GM12864 (cell line): Measurements from ENCODE around the gene TCF7.

Experiments used
- DNase-seq: peaks from one replicate; pipeline ENCODE4 v3.0.0-alpha.2; 2011; ENCODE audit warnings: low read depth
- H3K4me3 ChIP-seq: 2 replicates; pipeline ENCODE4 v1.5.1; 2011; ENCODE audit warnings: mild to moderate bottlenecking, low read depth, low read length, control low read depth
- TF ChIP-seq, protein P1 (sequence below): IDR thresholded peaks from 2 replicates; pipeline ENCODE4 v1.5.1; 2011; ENCODE audit warnings: low read depth, mild to moderate bottlenecking, moderate library complexity, low read length, control low read depth, inconsistent platforms; ENCODE audit errors: missing control alignments

Gene TCF7

DNA sequence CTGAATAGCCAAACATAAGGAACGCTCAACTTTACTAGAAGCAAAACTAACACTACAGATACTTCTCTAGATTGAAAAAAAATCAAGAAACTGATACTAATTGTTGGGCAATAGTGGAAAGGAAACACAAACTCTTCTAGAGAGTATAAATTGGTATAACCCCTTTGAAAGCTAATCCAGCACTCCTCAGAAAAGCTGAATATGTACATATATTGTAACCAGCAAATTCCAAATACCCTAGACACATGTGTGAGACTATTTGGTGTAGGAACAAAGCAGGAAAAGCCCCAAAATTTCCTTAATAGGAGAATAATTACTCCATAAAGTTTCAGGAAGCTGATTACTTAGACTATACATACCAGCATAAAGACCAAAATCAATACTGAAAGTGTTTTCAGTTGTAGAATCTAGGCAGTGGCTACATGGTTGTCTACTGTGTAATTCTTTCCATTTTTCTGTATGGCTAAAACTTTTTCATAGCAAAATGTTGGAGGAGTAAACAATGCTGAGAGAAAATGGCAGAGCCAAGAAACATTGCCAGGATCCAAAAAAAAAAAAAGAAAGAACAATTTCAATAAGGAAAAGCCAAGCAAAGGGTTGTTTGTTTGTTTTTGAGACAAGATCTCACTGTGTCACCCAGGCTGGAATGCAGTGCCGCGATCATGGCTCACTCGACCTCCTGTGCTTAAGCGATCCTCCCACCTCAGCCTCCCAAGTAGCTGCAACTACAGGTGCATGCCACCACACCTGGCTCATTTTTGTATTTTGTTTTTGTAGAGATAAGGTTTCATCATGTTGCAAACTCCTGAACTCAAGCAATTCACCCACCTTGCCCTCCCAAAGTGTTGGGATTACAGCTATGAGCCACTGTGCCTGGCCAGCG, 47.3 kb downstream of the TCF7 start:
- no peak overlapping the region for H3K4me3 ChIP-seq
- no peak for DNase-seq
- TF ChIP-seq, protein P1, sequence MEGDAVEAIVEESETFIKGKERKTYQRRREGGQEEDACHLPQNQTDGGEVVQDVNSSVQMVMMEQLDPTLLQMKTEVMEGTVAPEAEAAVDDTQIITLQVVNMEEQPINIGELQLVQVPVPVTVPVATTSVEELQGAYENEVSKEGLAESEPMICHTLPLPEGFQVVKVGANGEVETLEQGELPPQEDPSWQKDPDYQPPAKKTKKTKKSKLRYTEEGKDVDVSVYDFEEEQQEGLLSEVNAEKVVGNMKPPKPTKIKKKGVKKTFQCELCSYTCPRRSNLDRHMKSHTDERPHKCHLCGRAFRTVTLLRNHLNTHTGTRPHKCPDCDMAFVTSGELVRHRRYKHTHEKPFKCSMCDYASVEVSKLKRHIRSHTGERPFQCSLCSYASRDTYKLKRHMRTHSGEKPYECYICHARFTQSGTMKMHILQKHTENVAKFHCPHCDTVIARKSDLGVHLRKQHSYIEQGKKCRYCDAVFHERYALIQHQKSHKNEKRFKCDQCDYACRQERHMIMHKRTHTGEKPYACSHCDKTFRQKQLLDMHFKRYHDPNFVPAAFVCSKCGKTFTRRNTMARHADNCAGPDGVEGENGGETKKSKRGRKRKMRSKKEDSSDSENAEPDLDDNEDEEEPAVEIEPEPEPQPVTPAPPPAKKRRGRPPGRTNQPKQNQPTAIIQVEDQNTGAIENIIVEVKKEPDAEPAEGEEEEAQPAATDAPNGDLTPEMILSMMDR, result no peak

DNA sequence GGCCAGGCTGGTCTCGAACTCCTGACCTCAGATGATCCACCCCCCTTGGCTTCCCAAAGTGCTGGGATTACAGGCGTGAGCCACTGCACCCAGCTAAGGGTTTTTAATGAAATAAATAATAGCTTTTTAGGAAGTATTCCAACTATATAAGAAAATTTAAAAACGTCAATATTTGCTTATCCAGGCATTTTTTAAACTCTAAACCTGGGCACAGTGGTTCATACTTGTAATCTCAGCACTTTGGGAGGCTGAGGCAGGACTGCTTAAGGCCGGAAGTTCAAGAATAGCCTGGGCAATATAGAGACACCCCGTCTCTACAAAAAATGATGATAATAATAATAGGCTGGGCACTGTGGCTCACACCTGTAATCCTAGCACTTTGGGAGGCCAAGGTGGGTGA, 48.1 kb downstream of the TCF7 start:
- TF ChIP-seq, protein P1, result no peak
- H3K4me3 ChIP-seq, result no peak overlapping the region
- no peak for DNase-seq

DNA sequence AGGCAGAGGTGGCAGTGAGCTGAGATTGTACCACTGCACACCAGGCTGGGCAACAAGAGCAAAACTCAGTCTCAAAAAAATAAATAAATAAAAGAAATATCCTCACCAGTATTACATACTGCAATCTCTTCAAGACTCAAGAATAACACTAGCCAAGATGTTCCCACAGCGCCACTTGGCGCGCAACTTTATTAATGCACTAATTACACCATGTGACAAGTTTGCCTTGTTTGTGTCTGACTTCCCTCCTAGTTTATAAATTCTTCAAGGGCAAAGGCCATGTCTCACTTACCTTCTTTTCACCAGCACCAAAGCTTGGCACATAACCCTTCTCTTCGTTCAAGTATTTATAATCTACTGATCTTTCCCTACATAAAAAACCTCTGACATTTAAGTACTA, 57.5 kb downstream of the TCF7 start:
- no peak for DNase-seq
- TF ChIP-seq, protein P1, result no peak
- no peak overlapping the region for H3K4me3 ChIP-seq

DNA sequence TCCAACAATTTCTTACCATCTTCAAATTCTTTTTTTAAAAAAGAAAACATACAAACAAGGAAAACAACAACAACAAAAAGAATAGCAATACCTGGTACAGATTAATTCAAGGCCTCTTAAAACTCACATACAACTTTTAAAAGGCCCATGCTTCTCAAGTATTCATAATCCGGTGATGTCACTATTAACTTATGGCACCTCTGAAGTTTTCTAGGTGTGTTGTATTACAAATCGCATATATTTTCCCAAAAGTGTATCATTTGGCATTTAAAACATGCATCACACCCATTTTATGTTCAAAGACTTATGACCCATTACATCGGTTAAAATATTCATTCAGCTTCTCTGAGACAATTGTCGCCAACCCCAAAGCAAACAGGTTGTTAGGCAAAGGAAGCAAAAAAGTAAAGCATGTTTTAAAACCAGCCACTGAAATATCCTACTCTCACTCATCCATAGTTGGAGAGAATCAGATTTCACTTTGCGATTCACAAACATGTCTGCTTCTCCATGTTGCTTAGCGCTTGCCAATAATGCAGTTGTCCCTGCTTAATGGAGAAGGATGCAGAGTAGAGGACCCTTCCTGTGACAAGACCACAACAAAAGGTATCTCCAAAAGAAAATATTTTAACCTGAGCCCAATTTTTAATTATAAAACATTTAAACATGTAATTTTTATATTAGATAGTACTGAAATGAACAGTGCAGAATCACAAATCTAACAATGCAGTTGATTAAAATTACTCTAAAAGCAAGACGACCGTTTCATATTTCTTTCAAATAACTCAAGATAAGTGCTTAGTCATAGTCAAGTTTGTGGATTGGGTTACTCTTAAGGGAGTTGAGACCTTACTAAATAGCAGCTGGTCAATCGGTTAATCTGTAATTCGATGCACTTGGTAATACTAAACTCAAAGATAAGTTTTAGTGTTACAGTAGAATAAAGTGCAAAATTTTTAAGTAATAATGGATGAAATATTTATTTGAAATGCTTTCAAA, 60.7 kb downstream of the TCF7 start:
- TF ChIP-seq, protein P1, result no peak
- no peak for DNase-seq
- H3K4me3 ChIP-seq, result peak overlapping the region; percentile 95

DNA sequence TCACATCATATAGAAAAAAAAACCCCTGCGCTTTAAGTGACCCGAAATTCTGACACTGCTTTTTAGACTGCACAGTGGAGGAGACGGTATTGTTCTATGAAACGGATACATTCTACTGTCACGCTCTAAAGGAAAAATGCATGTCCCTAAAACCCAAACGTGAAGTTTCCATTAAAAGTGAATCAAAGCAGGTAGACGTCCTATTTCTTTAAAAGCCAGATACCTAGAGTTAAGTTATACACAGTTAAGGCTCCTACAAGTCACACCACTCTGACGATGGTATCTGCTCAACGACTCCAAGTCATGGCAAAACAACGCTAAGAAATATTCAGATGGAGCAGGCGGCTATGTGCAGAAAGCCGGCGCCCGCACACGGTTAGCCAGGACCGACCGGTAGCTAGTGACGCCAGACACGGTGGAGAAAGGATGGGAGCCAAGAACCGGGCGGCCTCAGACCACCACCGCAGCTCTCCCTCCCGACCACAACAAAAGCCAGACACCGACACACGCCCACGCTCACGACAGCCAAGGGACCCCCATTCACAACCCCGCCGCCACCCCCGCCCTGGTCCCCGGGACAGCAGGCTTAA, 61.5 kb downstream of the TCF7 start:
- TF ChIP-seq, protein P1, result no peak
- H3K4me3 ChIP-seq, result peak overlapping the region; percentile 95
- DNase-seq, result no peak

DNA sequence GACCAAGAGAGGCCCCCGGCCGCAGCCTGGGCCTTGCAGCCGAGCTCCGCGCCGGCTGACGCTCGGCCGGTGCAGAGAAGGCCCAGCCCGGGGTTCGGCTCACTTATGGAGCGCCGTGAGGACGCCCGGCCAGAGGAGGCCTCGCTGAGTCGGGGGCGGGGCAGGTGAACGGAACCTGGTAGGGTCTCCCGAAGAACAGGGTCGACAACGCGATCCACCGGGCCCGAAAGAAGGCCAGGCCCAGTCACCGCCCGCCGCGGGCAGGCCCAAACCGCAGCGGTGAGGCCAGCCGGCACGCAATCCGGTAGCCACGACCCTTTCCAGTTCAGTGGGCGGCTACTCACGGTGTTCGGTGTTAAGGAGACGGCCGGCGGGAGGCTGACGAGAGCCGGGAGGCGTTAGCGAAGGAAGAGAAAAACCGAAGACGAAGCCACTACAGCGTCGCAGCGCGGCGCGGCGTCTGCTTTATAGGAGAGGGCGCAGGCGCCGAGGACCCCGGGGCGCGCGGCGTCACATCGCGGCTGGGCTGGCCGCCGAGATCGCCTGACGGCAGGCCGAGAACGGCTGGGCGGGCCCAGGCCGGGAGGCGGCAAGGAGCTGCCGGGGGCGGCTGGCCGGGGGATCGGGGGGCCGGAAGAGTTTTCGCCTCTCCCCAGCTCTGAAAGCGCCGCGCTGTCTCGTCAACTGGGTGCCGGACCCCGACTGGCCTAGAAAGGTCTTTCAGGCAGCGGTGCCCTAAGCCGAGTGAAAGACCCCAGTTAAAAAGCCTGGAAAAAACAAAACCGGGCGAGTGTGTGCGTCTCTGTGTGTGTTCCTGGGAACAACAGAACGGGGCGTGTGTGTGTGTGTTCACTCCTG, 62.3 kb downstream of the TCF7 start, which contains the start of gene SKP1:
TSS of gene SKP1 (minus strand) at position 440 of the 858 bp plus-strand sequence. CDS start 2,928 bp downstream, outside the sequence.
- DNase-seq, result peak; percentile 44
- TF ChIP-seq, protein P1, result no peak
- H3K4me3 ChIP-seq, result peak within 1 kb of the TSS; percentile 95
